ENCODE data around the gene GNAT1.

Gene GNAT1

DNA sequence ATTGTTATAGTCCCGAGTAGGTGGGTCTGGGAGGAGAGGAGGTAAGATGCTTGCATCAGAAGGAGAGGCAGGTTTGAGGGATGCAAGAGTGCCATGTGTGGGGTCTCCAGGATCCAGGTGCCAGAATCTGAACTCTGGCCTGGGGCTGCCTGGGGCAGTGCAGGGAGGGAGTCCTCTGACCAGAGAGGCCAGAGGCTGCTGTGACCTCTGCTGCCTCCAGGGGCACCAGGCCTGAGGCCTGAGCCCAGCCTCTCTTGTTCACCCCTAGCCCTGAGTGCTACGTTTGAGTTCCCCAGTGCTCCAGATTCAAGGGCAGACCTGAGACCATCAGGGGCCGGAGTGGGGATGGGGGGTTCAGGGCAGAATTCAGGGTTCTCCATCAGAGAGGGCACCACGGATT is 21.1 kb downstream of the GNAT1 start:
- TF ChIP-seq SUZ12 (IDR thresholded peaks at IDR 0.05) (no peak), BHLHE40 (IDR thresholded peaks at IDR 0.05; ENCODE audit: borderline replicate concordance) (no peak), CTBP1 (IDR thresholded peaks at IDR 0.05; ENCODE audit: borderline replicate concordance) (no peak), L3MBTL2 (conservative IDR thresholded peaks at IDR 0.05) (no peak), LEF1 (IDR thresholded peaks at IDR 0.05; ENCODE audit: borderline replicate concordance) (no peak), ARNT (IDR thresholded peaks at IDR 0.05) (no peak), NFRKB (IDR thresholded peaks at IDR 0.05) (no peak), ZNF384 (IDR thresholded peaks at IDR 0.05) (no peak), FOXK2 (IDR thresholded peaks at IDR 0.05) (no peak), HDGF (IDR thresholded peaks at IDR 0.05; ENCODE audit: borderline replicate concordance) (no peak), FOXM1 (IDR thresholded peaks at IDR 0.05; ENCODE audit: borderline replicate concordance) (no peak), ELF4 (IDR thresholded peaks at IDR 0.05) (no peak), SP1 (IDR thresholded peaks at IDR 0.05) (no peak), TARDBP (IDR thresholded peaks at IDR 0.05) (no peak), FOXA1 (IDR thresholded peaks at IDR 0.05) (no peak)
- TF ChIP-seq, protein P1, sequence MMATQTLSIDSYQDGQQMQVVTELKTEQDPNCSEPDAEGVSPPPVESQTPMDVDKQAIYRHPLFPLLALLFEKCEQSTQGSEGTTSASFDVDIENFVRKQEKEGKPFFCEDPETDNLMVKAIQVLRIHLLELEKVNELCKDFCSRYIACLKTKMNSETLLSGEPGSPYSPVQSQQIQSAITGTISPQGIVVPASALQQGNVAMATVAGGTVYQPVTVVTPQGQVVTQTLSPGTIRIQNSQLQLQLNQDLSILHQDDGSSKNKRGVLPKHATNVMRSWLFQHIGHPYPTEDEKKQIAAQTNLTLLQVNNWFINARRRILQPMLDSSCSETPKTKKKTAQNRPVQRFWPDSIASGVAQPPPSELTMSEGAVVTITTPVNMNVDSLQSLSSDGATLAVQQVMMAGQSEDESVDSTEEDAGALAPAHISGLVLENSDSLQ (IDR thresholded peaks at IDR 0.05): no peak
- ChIA-PET CTCF (interaction anchor here (0.9 kb wide), 2 partner anchors 18 to 19 kb away, joined by 3 read pairs; no protein-coding TSS in a partner anchor), POLR2A (no interaction called here)
- DNase-seq (ENCODE audit: extremely low spot score): no peak

DNA sequence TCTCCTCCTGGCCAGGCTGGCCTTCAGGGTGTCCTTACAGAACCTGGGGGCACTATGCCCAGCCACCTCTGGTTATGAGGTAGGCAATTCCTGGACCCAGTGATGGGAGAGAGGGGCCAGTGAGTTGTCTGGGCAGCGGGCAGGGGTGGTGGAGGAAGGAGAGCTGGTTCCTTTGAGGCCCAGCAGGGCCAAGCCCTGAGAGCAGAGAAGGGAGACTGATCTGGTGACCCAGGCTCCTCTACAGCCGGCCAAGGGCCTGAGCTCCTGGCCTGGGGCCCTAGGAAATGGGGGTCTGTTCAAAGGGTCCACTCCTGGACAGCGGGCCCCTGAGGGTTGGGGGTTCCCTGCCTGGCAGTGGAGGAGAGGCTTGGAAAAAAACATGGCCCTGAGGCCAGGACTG is 21.6 kb downstream of the GNAT1 start:
- TF ChIP-seq L3MBTL2 (conservative IDR thresholded peaks at IDR 0.05) (no peak), FOXK2 (IDR thresholded peaks at IDR 0.05) (no peak), NFRKB (IDR thresholded peaks at IDR 0.05) (no peak), FOXM1 (IDR thresholded peaks at IDR 0.05; ENCODE audit: borderline replicate concordance) (no peak), CTBP1 (IDR thresholded peaks at IDR 0.05; ENCODE audit: borderline replicate concordance) (no peak), TARDBP (IDR thresholded peaks at IDR 0.05) (no peak), ARNT (IDR thresholded peaks at IDR 0.05) (no peak), ELF4 (IDR thresholded peaks at IDR 0.05) (no peak), SUZ12 (IDR thresholded peaks at IDR 0.05) (no peak), SP1 (IDR thresholded peaks at IDR 0.05) (no peak), FOXA1 (IDR thresholded peaks at IDR 0.05) (no peak), LEF1 (IDR thresholded peaks at IDR 0.05; ENCODE audit: borderline replicate concordance) (no peak), HDGF (IDR thresholded peaks at IDR 0.05; ENCODE audit: borderline replicate concordance) (no peak), BHLHE40 (IDR thresholded peaks at IDR 0.05; ENCODE audit: borderline replicate concordance) (no peak), ZNF384 (IDR thresholded peaks at IDR 0.05) (no peak)
- TF ChIP-seq, protein P1 (IDR thresholded peaks at IDR 0.05): no peak
- POLR2A ChIA-PET: no interaction called here
- CTCF ChIA-PET: interaction anchor here (0.9 kb wide), 1 partner anchor 19 kb away, joined by 3 read pairs; no protein-coding TSS in a partner anchor
- no peak for DNase-seq (ENCODE audit: extremely low spot score)

DNA sequence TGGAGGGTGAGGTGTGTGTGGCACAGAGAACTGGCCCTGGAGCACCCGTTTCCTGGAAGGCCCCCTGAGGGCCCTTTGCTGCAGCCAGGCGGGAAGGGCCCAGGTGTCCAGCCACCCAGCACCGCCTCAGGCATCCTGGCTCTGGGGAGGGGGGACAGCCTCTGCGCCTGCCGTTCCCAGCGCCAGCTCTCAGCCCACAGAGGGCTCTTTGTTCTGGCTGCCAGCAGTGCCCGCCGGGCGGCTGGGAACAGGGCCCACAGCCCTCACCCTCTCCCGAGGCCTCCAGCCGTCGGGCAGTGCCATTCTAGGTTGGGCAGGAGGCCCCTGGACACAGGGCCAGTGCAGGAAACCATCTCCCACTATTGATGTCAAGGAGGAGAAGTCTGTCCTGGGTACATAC is 22.0 kb downstream of the GNAT1 start:
- TF ChIP-seq NFRKB (IDR thresholded peaks at IDR 0.05) (no peak), L3MBTL2 (conservative IDR thresholded peaks at IDR 0.05) (no peak), FOXM1 (IDR thresholded peaks at IDR 0.05; ENCODE audit: borderline replicate concordance) (no peak), SP1 (IDR thresholded peaks at IDR 0.05) (no peak), ZNF384 (IDR thresholded peaks at IDR 0.05) (no peak), FOXK2 (IDR thresholded peaks at IDR 0.05) (no peak), FOXA1 (IDR thresholded peaks at IDR 0.05) (no peak), LEF1 (IDR thresholded peaks at IDR 0.05; ENCODE audit: borderline replicate concordance) (no peak), HDGF (IDR thresholded peaks at IDR 0.05; ENCODE audit: borderline replicate concordance) (no peak)
- TF ChIP-seq, protein P1 (IDR thresholded peaks at IDR 0.05): no peak
- DNase-seq (ENCODE audit: extremely low spot score): no peak
- CTCF ChIA-PET: interaction anchor here (0.9 kb wide), 1 partner anchor 19 kb away, joined by 3 read pairs; no protein-coding TSS in a partner anchor
- POLR2A ChIA-PET: no interaction called here

DNA sequence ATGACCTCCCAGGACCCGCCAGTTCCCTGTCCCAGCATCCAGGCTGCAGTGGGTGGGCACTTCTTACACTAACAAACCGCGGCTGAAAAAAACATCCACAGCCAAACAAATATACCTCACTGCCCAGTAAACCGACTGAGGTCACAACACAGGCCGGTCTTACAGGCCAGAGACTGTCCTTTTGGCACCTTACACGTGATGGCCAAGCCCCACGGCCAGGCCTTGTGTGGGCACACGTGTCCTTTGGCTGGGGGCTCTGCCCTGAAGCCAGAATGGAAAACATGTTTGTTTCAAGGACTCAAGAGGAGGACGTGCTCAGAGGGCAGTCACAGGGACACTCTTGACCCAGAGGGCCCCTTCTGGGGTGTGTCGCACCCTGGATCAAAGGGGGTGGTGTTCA is 23.4 kb downstream of the GNAT1 start:
- POLR2A ChIA-PET: interaction anchor here (1.0 to 2.5 kb wide), 2 partner anchors 10 to 114 kb away, joined by 3 to 13 read pairs; partner anchors contain the start of genes SLC38A3 and TUSC2
- no peak for DNase-seq (ENCODE audit: extremely low spot score)
- CTCF ChIA-PET: interaction anchor here (1.1 to 1.2 kb wide), 2 partner anchors 20 to 58 kb away, joined by 3 to 4 read pairs; no protein-coding TSS in a partner anchor
- TF ChIP-seq SUZ12 (IDR thresholded peaks at IDR 0.05) (no peak), NFRKB (IDR thresholded peaks at IDR 0.05) (no peak), FOXM1 (IDR thresholded peaks at IDR 0.05; ENCODE audit: borderline replicate concordance) (no peak), CTBP1 (IDR thresholded peaks at IDR 0.05; ENCODE audit: borderline replicate concordance) (no peak), BHLHE40 (IDR thresholded peaks at IDR 0.05; ENCODE audit: borderline replicate concordance) (no peak), ARNT (IDR thresholded peaks at IDR 0.05) (no peak), FOXK2 (IDR thresholded peaks at IDR 0.05) (no peak), L3MBTL2 (conservative IDR thresholded peaks at IDR 0.05) (no peak), ZNF384 (IDR thresholded peaks at IDR 0.05) (no peak), LEF1 (IDR thresholded peaks at IDR 0.05; ENCODE audit: borderline replicate concordance) (no peak), ELF4 (IDR thresholded peaks at IDR 0.05) (no peak), HDGF (IDR thresholded peaks at IDR 0.05; ENCODE audit: borderline replicate concordance) (no peak), FOXA1 (IDR thresholded peaks at IDR 0.05) (no peak), SP1 (IDR thresholded peaks at IDR 0.05) (no peak)

DNA sequence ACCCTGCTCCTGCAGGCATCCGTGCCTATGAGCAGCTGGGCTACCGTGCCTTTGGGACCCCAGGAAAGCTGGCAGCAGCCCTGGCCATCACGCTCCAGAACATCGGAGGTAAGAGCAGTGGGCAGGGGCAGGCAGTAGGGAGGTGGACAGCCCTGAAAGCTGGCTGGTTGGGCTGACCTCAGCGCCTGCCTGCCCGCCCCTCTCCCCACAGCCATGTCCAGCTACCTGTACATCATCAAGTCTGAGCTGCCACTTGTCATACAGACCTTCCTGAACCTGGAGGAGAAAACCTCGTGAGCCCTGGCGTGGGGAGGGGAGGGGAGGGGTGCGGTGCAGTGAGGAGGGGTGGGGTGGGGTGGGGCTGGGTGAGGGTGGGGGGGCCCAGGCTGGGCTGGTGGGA is 24.1 kb downstream of the GNAT1 start:
- CTCF ChIA-PET: interaction anchor here (1.1 to 1.2 kb wide), 3 partner anchors 21 to 57 kb away, joined by 3 to 4 read pairs (median 3); no protein-coding TSS in a partner anchor

More for the DNA sequence above, 24.1 kb downstream of the GNAT1 start:
- POLR2A ChIA-PET: interaction anchor here (1.0 to 2.5 kb wide), 3 partner anchors 11 to 113 kb away, joined by 3 to 13 read pairs (median 3); partner anchors contain the start of genes SLC38A3 and TUSC2
- TF ChIP-seq ELF4 (IDR thresholded peaks at IDR 0.05) (no peak), TARDBP (IDR thresholded peaks at IDR 0.05) (no peak), SUZ12 (IDR thresholded peaks at IDR 0.05) (no peak), SP1 (IDR thresholded peaks at IDR 0.05) (no peak), BHLHE40 (IDR thresholded peaks at IDR 0.05; ENCODE audit: borderline replicate concordance) (no peak), ARNT (IDR thresholded peaks at IDR 0.05) (no peak), L3MBTL2 (conservative IDR thresholded peaks at IDR 0.05) (no peak), LEF1 (IDR thresholded peaks at IDR 0.05; ENCODE audit: borderline replicate concordance) (no peak), NFRKB (IDR thresholded peaks at IDR 0.05) (no peak), HDGF (IDR thresholded peaks at IDR 0.05; ENCODE audit: borderline replicate concordance) (no peak), FOXM1 (IDR thresholded peaks at IDR 0.05; ENCODE audit: borderline replicate concordance) (no peak), FOXK2 (IDR thresholded peaks at IDR 0.05) (no peak), ZNF384 (IDR thresholded peaks at IDR 0.05) (no peak)
- TF ChIP-seq, protein P1 (IDR thresholded peaks at IDR 0.05): no peak
- DNase-seq (ENCODE audit: extremely low spot score): no peak
